Astrocyte (in vitro differentiated cells and primary cell): ENCODE results near the gene CCDC38. TPM values are rescaled to one million over a fixed set of nuclear protein-coding genes. Genes with fewer than 3 reads are reported as not detected.

Source experiments
- DNase-seq: peaks from one replicate; pipeline ENCODE4 v3.0.0-alpha.2; 2010; ENCODE audit warnings: low read depth
- FAIRE-seq: peaks from 2 replicates; lab custom pipeline; 2011; peaks lifted over from hg19 to GRCh38; lab: Jason Lieb, UNC
- H2AFZ ChIP-seq: 2 replicates; pipeline ENCODE4 v1.6.0; 2012; ENCODE audit warnings: low read depth, low read length, inconsistent platforms
- H3K27ac ChIP-seq: 2 replicates; pipeline ENCODE4 v1.5.1; 2011; ENCODE audit warnings: low read depth, low read length, inconsistent platforms
- H3K27me3 ChIP-seq: 2 replicates; pipeline ENCODE4 v1.6.0; 2011; ENCODE audit warnings: low read length, inconsistent platforms; ENCODE audit not compliant: insufficient read depth
- H3K36me3 ChIP-seq: 2 replicates; pipeline ENCODE4 v1.5.1; 2011; ENCODE audit warnings: low read length, inconsistent platforms; ENCODE audit not compliant: insufficient read depth
- H3K4me1 ChIP-seq: 2 replicates; pipeline ENCODE4 v1.5.1; 2011; ENCODE audit warnings: low read length, inconsistent platforms; ENCODE audit not compliant: insufficient read depth
- H3K4me2 ChIP-seq: 2 replicates; pipeline ENCODE4 v1.6.0; 2012; ENCODE audit warnings: low read length, inconsistent platforms
- H3K4me3 ChIP-seq: 2 replicates; pipeline ENCODE4 v1.5.1; 2011; ENCODE audit warnings: low read depth, mild to moderate bottlenecking, low read length, inconsistent platforms; ENCODE audit not compliant: insufficient read depth
- H3K79me2 ChIP-seq: 2 replicates; pipeline ENCODE4 v1.6.0; 2012; ENCODE audit warnings: mild to moderate bottlenecking, low read length, inconsistent platforms; ENCODE audit not compliant: insufficient read depth
- H3K9ac ChIP-seq: 2 replicates; pipeline ENCODE4 v1.6.0; 2012; ENCODE audit warnings: mild to moderate bottlenecking, low read length, inconsistent platforms
- H3K9me3 ChIP-seq: 2 replicates; pipeline ENCODE4 v1.5.1; 2012; ENCODE audit warnings: low read depth, mild to moderate bottlenecking, low read length, inconsistent platforms; ENCODE audit not compliant: insufficient read depth
- H4K20me1 ChIP-seq: 2 replicates; pipeline ENCODE4 v1.6.0; 2012; ENCODE audit warnings: low read length, inconsistent platforms; ENCODE audit not compliant: insufficient read depth
- H3K27ac Mint-ChIP-seq: one replicate; pipeline ENCODE4 v1.8.0; 2021; ENCODE audit warnings: mild to moderate bottlenecking, mixed read lengths; ENCODE audit not compliant: unreplicated experiment
- H3K27me3 Mint-ChIP-seq: one replicate; pipeline ENCODE4 v1.8.0; 2021; ENCODE audit warnings: low read depth, mixed read lengths; ENCODE audit not compliant: unreplicated experiment
- H3K36me3 Mint-ChIP-seq: one replicate; pipeline ENCODE4 v1.8.0; 2021; ENCODE audit warnings: low read depth, mixed read lengths; ENCODE audit not compliant: unreplicated experiment
- H3K4me1 Mint-ChIP-seq: one replicate; pipeline ENCODE4 v1.8.0; 2021; ENCODE audit warnings: low read depth, mixed read lengths; ENCODE audit not compliant: unreplicated experiment
- H3K4me3 Mint-ChIP-seq: one replicate; pipeline ENCODE4 v1.8.0; 2021; ENCODE audit warnings: mild to moderate bottlenecking, moderate library complexity, mixed read lengths; ENCODE audit not compliant: unreplicated experiment
- H3K9me3 Mint-ChIP-seq: one replicate; pipeline ENCODE4 v1.8.0; 2021; ENCODE audit warnings: mild to moderate bottlenecking, mixed read lengths; ENCODE audit not compliant: unreplicated experiment
- CTCF ChIP-seq: IDR thresholded peaks from 2 replicates; pipeline ENCODE4 v1.5.1; 2011; ENCODE audit warnings: low read depth, mild to moderate bottlenecking, inconsistent platforms, low read length, moderate library complexity; ENCODE audit not compliant: insufficient read depth
- EZH2 ChIP-seq: IDR thresholded peaks from 2 replicates; pipeline ENCODE4 v1.6.1; 2012; ENCODE audit warnings: mild to moderate bottlenecking, low read length, inconsistent platforms; ENCODE audit not compliant: insufficient read depth
- total RNA-seq: library from RNA; stranded (reverse); gene quantifications from 2 replicates; pipeline ENCODE4 v1.2.1, GENCODE V29; 2021

CCDC38 gene
- total RNA-seq, 1 donor from 2014 or later, result 0.07 TPM

- H3K79me2 ChIP-seq, result no peaks in the 10 kb centered on the region
- H3K9ac ChIP-seq, result no peak overlapping the region
- H4K20me1 ChIP-seq, result no peaks in the 10 kb centered on the region
- no peak overlapping the region for H3K4me2 ChIP-seq
- Mint-ChIP-seq H3K9me3 (no peaks in the 10 kb centered on the region), H3K27me3 (peaks cover 4% of the 10 kb centered on the region), H3K27ac (no peak overlapping the region), H3K36me3 (no peaks in the 10 kb centered on the region), H3K4me1 (no peaks in the 10 kb centered on the region), H3K4me3 (no peak overlapping the region)
- FAIRE-seq (no peak), DNase-seq (no peak)
- no peaks in the 10 kb centered on the region for H3K9me3 ChIP-seq
- no peak overlapping the region for H3K27ac ChIP-seq
- H3K4me3 ChIP-seq, result no peak overlapping the region
- H3K4me1 ChIP-seq, result no peaks in the 10 kb centered on the region
- no peak overlapping the region for H2AFZ ChIP-seq
- H3K27me3 ChIP-seq, result peaks cover 14% of the 10 kb centered on the region
- no peak for TF ChIP-seq CTCF
- TF ChIP-seq EZH2, result no peak
- no peaks in the 10 kb centered on the region for H3K36me3 ChIP-seq
Observed at GRCh38 chr12:95951515-95951914, 9.1 kb upstream of the CCDC38 start.

GRCh38 chr12:95949477-95950206 lies 7.2 kb upstream of the CCDC38 start:
- FAIRE-seq (no peak), DNase-seq (no peak)
- Histone ChIP-seq H2AFZ (no peak overlapping the region), H3K36me3 (no peaks in the 10 kb centered on the region), H3K4me3 (no peak overlapping the region), H3K9ac (no peak overlapping the region), H3K4me1 (no peaks in the 10 kb centered on the region), H3K9me3 (no peaks in the 10 kb centered on the region), H3K4me2 (no peak overlapping the region), H4K20me1 (no peaks in the 10 kb centered on the region), H3K79me2 (no peaks in the 10 kb centered on the region), H3K27me3 (peaks cover 16% of the 10 kb centered on the region), H3K27ac (no peak overlapping the region)
- TF ChIP-seq EZH2 (no peak), CTCF (no peak)
- H3K4me3 Mint-ChIP-seq, result no peak overlapping the region
- no peaks in the 10 kb centered on the region for H3K4me1 Mint-ChIP-seq
- peaks cover 10% of the 10 kb centered on the region for H3K27me3 Mint-ChIP-seq
- H3K27ac Mint-ChIP-seq, result no peak overlapping the region
- H3K36me3 Mint-ChIP-seq, result no peaks in the 10 kb centered on the region
- no peaks in the 10 kb centered on the region for H3K9me3 Mint-ChIP-seq

GRCh38 chr12:95944108-95944704 lies 1.8 kb upstream of the CCDC38 start:
- Mint-ChIP-seq H3K9me3 (no peaks in the 10 kb centered on the region), H3K27ac (no peak overlapping the region), H3K36me3 (no peaks in the 10 kb centered on the region), H3K4me3 (peak overlapping the region; percentile 80), H3K4me1 (no peaks in the 10 kb centered on the region), H3K27me3 (peaks cover 11% of the 10 kb centered on the region)
- DNase-seq (no peak), FAIRE-seq (no peak)
- Histone ChIP-seq H3K4me1 (peaks cover 3% of the 10 kb centered on the region), H3K27ac (no peak overlapping the region), H3K9ac (no peak overlapping the region), H3K4me3 (no peak overlapping the region), H3K79me2 (no peaks in the 10 kb centered on the region), H2AFZ (no peak overlapping the region), H3K9me3 (no peaks in the 10 kb centered on the region), H4K20me1 (no peaks in the 10 kb centered on the region), H3K27me3 (peaks cover 5% of the 10 kb centered on the region), H3K36me3 (no peaks in the 10 kb centered on the region), H3K4me2 (no peak overlapping the region)
- no peak for TF ChIP-seq EZH2
- TF ChIP-seq CTCF, result no peak
